IMR-90 (cell line): ENCODE results near the gene MMP2. TPM values are rescaled to one million over a fixed set of nuclear protein-coding genes. Genes with fewer than 3 reads are reported as not detected.

Source experiments
- ATAC-seq: fragments of 200-7000 bp; cut with Tn5 transposase; 2 replicates; pipeline ENCODE4 v1.9.1; 2020; ENCODE audit warnings: low read depth, mild to moderate bottlenecking, moderate library complexity
- BruUV-seq: library from RNA; stranded (reverse); fragments of 400-500 nt; replicated peaks from 2 replicates; lab custom pipeline; 2021; lab: Mats Ljungman, UMichigan
- CTCF ChIA-PET: fragments of 300-600 bp; formaldehyde crosslinking; extraction: SDS; loops from one replicate; lab custom pipeline; 2021; ENCODE audit warnings: antibody characterized with exemption; lab: Yijun Ruan, JAX
- POLR2A ChIA-PET: fragments of 300-600 bp; sonication (Branson Sonifier 250); formaldehyde crosslinking; loops from one replicate; lab custom pipeline; 2022; ENCODE audit warnings: antibody characterized with exemption; ENCODE audit not compliant: unreplicated experiment; lab: Charles Lee
- DNase-seq: peaks from one replicate; pipeline ENCODE4 v3.0.0; 2013
- H2AFZ ChIP-seq: replicated peaks from 2 replicates; pipeline ENCODE3; 2013; ENCODE audit warnings: low read length, mild to moderate bottlenecking; ENCODE audit not compliant: poor library complexity
- H2AK5ac ChIP-seq: 2 replicates; pipeline ENCODE4 v1.6.1; 2013; ENCODE audit warnings: low read depth, low read length, inconsistent platforms
- H2AK9ac ChIP-seq: replicated peaks from 2 replicates; pipeline ENCODE3; 2013; ENCODE audit warnings: mild to moderate bottlenecking, low read depth, low read length, moderate library complexity; ENCODE audit not compliant: poor library complexity
- H2BK120ac ChIP-seq: 2 replicates; pipeline ENCODE4 v1.6.1; 2013; ENCODE audit warnings: low read depth, low read length, inconsistent platforms
- H2BK15ac ChIP-seq: 3 replicates; pipeline ENCODE4 v1.6.1; 2013; ENCODE audit warnings: low read depth, low read length, inconsistent platforms
- H2BK20ac ChIP-seq: 2 replicates; pipeline ENCODE4 v1.6.1; 2013; ENCODE audit warnings: low read depth, mild to moderate bottlenecking, inconsistent platforms, low read length, moderate library complexity
- H2BK5ac ChIP-seq: 2 replicates; pipeline ENCODE4 v1.6.1; 2013; ENCODE audit warnings: mild to moderate bottlenecking, low read depth, low read length, inconsistent platforms; ENCODE audit not compliant: poor library complexity, severe bottlenecking
- H3K14ac ChIP-seq: replicated peaks from 2 replicates; pipeline ENCODE4 v1.6.1; 2013; ENCODE audit warnings: low read depth, low read length, inconsistent platforms
- H3K18ac ChIP-seq: 2 replicates; pipeline ENCODE4 v1.6.1; 2013; ENCODE audit warnings: low read depth, low read length, control low read depth
- H3K23ac ChIP-seq: 2 replicates; pipeline ENCODE4 v1.6.1; 2013; ENCODE audit warnings: low read depth, low read length, inconsistent platforms
- H3K27ac ChIP-seq: 2 replicates; pipeline ENCODE4 v1.5.1; 2013; ENCODE audit warnings: mild to moderate bottlenecking, control low read depth, low read length; ENCODE audit not compliant: insufficient read depth
- H3K27me3 ChIP-seq: 2 replicates; pipeline ENCODE4 v1.6.1; 2013; ENCODE audit warnings: low read length; ENCODE audit not compliant: control insufficient read depth, insufficient read depth
- H3K36me3 ChIP-seq: 2 replicates; pipeline ENCODE4 v1.6.1; 2013; ENCODE audit warnings: low read length, mixed read lengths; ENCODE audit not compliant: control insufficient read depth, insufficient read depth
- H3K4ac ChIP-seq: 2 replicates; pipeline ENCODE4 v1.6.1; 2013; ENCODE audit warnings: low read depth, low read length, inconsistent platforms
- H3K4me1 ChIP-seq: 2 replicates; pipeline ENCODE4 v1.6.1; 2013; ENCODE audit warnings: low read length, mixed read lengths; ENCODE audit not compliant: control insufficient read depth, insufficient read depth
- H3K4me2 ChIP-seq: 2 replicates; pipeline ENCODE4 v1.6.1; 2013; ENCODE audit warnings: low read depth, mild to moderate bottlenecking, control low read depth, low read length, moderate library complexity
- H3K4me3 ChIP-seq: 2 replicates; pipeline ENCODE4 v1.5.1; 2013; ENCODE audit warnings: low read depth, mild to moderate bottlenecking, control low read depth, low read length, moderate library complexity; ENCODE audit not compliant: insufficient read depth
- H3K56ac ChIP-seq: 2 replicates; pipeline ENCODE4 v1.6.1; 2013; ENCODE audit warnings: low read length, inconsistent platforms; ENCODE audit not compliant: insufficient read depth; ENCODE audit errors: extremely low read depth
- H3K79me1 ChIP-seq, 2 experiments: 2 replicates each; pipeline ENCODE4 v1.6.1; 2013; ENCODE audit warnings: low read length in 2 of 2, inconsistent platforms in 1 of 2, low read depth in 1 of 2
- H3K9ac ChIP-seq: 2 replicates; pipeline ENCODE4 v1.6.1; 2013; ENCODE audit warnings: low read depth, low read length, control low read depth
- H3K9me1 ChIP-seq: 2 replicates; pipeline ENCODE4 v1.6.1; 2013; ENCODE audit warnings: low read length, inconsistent platforms; ENCODE audit not compliant: insufficient read depth
- H3K9me3 ChIP-seq: 2 replicates; pipeline ENCODE4 v1.6.1; 2013; ENCODE audit warnings: low read length; ENCODE audit not compliant: control insufficient read depth, insufficient read depth
- H4K20me1 ChIP-seq: 2 replicates; pipeline ENCODE4 v1.6.1; 2013; ENCODE audit warnings: low read length, inconsistent platforms; ENCODE audit not compliant: insufficient read depth
- H4K5ac ChIP-seq: 2 replicates; pipeline ENCODE4 v1.6.1; 2013; ENCODE audit warnings: mild to moderate bottlenecking, low read depth, low read length, control low read depth
- H4K8ac ChIP-seq, 2 experiments: 2 replicates each; pipeline ENCODE4 v1.6.1; 2013; ENCODE audit warnings: low read depth in 2 of 2, low read length in 2 of 2, control low read depth in 1 of 2, inconsistent platforms in 1 of 2
- H4K91ac ChIP-seq: 2 replicates; pipeline ENCODE4 v1.6.1; 2013; ENCODE audit warnings: low read depth, low read length, inconsistent platforms; ENCODE audit not compliant: insufficient read depth
- CTCF ChIP-seq: conservative IDR thresholded peaks from 2 replicates; pipeline ENCODE4 v1.5.1; 2012; ENCODE audit warnings: mild to moderate bottlenecking, low read depth, low read length, improper control_type of control experiment
- ELK1 ChIP-seq: fragments of 150-350 bp; IDR thresholded peaks from 2 replicates; pipeline ENCODE4 v1.6.1; 2016; ENCODE audit warnings: low read depth, mild to moderate bottlenecking, low read length, moderate library complexity, borderline replicate concordance
- POLR2A ChIP-seq: IDR thresholded peaks from 2 replicates; pipeline ENCODE4 v1.6.1; 2012; ENCODE audit warnings: mild to moderate bottlenecking, low read depth, low read length
- WGBS, 2 experiments: methylation state at CpG; one replicate each; pipeline versions ENCODE4 v1.1.5 to v1.1.7; 2013; ENCODE audit warnings: missing lambda C conversion rate in 2 of 2; ENCODE audit not compliant: insufficient read length in 1 of 2; ENCODE audit errors: extremely low coverage in 2 of 2; 5-methylcytosine and 5-hydroxymethylcytosine counted together
- dilution Hi-C: fragments of 300-500 bp; cut with HindIII; formaldehyde crosslinking; loops from one replicate; pipeline ENCODE4 v1.14.3; 2018; ENCODE audit warnings: low sequenced_read_pairs; ENCODE audit not compliant: unreplicated experiment
- in situ Hi-C: fragments of 300-500 bp; cut with MboI; formaldehyde crosslinking; loops from 3 replicates; pipeline ENCODE4 v1.14.3; 2019; ENCODE audit warnings: low sequenced_read_pairs, inconsistent platforms, mixed read lengths
- intact Hi-C: fragments of 100-400 bp; cut with micrococcal nuclease; formaldehyde crosslinking; loops from 2 replicates; pipeline ENCODE4 v1.10.0; 2022
- polyA plus RNA-seq, 3 experiments: library from polyadenylated mRNA; depleted of rRNA; stranded (reverse); fragments of >200 nt; gene quantifications; 2 replicates each; pipeline ENCODE4 v1.2.3, GENCODE V29; 2012; ENCODE audit warnings: low replicate concordance in 1 of 3
- total RNA-seq: library from RNA; depleted of rRNA; stranded (reverse); fragments of >200 nt; gene quantifications from 2 replicates; pipeline ENCODE4 v1.2.3, GENCODE V29; 2012

MMP2 gene
- total and polyA plus RNA-seq, 2 of the 4 experiments (the other 2 are of a cell fraction) = 240 to 574 TPM

- H3K36me3 ChIP-seq = peaks cover 84% of the 10 kb centered on the region
- ChIA-PET CTCF (interaction anchor here (1.2 kb wide), 1 partner anchor 24 kb away, joined by 3 read pairs; no protein-coding TSS in a partner anchor), POLR2A (interaction anchor here (0.5 kb wide), 1 partner anchor 22 kb away, joined by 8 read pairs; no protein-coding TSS in a partner anchor)
- no peak overlapping the region for H2BK15ac ChIP-seq
- H3K27me3 ChIP-seq = no peaks in the 10 kb centered on the region
- in situ Hi-C loops (loop anchor here (25.0 kb wide), 1 partner anchor 873 kb away; no protein-coding TSS in a partner anchor), dilution Hi-C loops (no loop called here), intact Hi-C loops (no loop called here)
- H3K14ac ChIP-seq = no peak overlapping the region
- no peak overlapping the region for H2BK20ac ChIP-seq
- no peak overlapping the region for H3K4me3 ChIP-seq
- H4K5ac ChIP-seq = no peak overlapping the region
- no peak overlapping the region for H3K18ac ChIP-seq
- H3K4ac ChIP-seq = no peak overlapping the region
- peaks cover 11% of the 10 kb centered on the region for H3K4me1 ChIP-seq
- no peak overlapping the region for H3K9ac ChIP-seq
- no TSS peak for BruUV-seq
- no peak overlapping the region for H4K8ac ChIP-seq
- peaks cover 0 to 18% of the 10 kb centered on the region in 2 experiments; a peak in 3 of 4 replicates for H3K79me1 ChIP-seq
- H2AK9ac ChIP-seq = no peak overlapping the region
- H3K9me3 ChIP-seq = no peaks in the 10 kb centered on the region
- H3K23ac ChIP-seq = no peak overlapping the region
- H2BK120ac ChIP-seq = no peak overlapping the region
- H3K4me2 ChIP-seq = no peak overlapping the region
- no peak overlapping the region for H3K56ac ChIP-seq
- no peak overlapping the region for H2AFZ ChIP-seq
- H3K9me1 ChIP-seq = peaks cover 26% of the 10 kb centered on the region
- no peak overlapping the region; the same call in 1 of the 2 replicates for H2AK5ac ChIP-seq
- H4K20me1 ChIP-seq = peaks cover 6% of the 10 kb centered on the region; the same call in 1 of the 2 replicates
- DNase-seq (no peak), ATAC-seq (no peak)
- no peak overlapping the region for H3K27ac ChIP-seq
- no peak overlapping the region for H4K91ac ChIP-seq
- TF ChIP-seq CTCF = no peak
- no peak for TF ChIP-seq POLR2A
- no peak for TF ChIP-seq ELK1
- 95% methylated on average over 8 of the region's 14 CpGs; no CpG with 5 or more reads in 1 of the 2 experiments for WGBS, 2 experiments
- no peak overlapping the region for H2BK5ac ChIP-seq
Observed at GRCh38 chr16:55489119-55489955, 10.3 kb downstream of the MMP2 start.
